ENCODE measurements around the gene NPW. TPM values are rescaled to one million over a fixed set of nuclear protein-coding genes. Genes with fewer than 3 reads are reported as not detected.

Gene NPW
- total RNA-seq = 1 to 10 TPM in 1 of 5 experiments, under 1 TPM in 1, not detected in 3; 0.53 to 1.7 TPM
- not detected for polyA plus RNA-seq
- total RNA-seq = 1.2 reads per million

DNA sequence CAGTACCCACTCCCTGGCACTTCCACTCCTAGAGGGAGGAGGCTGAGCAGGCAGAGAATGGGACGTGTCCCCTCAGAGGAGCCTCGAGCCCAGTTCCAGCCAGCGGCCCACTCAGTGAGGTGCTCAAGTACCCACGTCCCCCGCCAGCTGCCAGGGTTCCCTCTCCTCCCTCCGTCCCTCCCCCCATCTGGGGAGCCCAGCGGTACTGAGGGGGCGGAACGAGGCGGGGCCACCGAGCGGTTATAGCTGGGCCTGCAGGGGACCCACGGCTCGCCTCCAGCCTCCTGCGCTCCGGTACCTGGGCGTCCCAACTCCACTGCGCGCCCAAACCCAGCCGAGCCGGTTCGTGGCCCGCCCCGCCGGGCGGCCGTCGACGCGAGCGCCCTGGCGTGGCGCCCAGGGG is at the start of gene NPW:
Gene NPW, plus strand, starts transcription at position 268 of the 403 bp plus-strand sequence.
- Histone ChIP-seq H3K4me3 (ENCODE audit: low read length) (no peak within 1 kb of the TSS), H3K36me3 (ENCODE audit: control insufficient read depth in 2 of 3, insufficient read depth in 3 of 3, low read length in 3 of 3) (no peaks in the 10 kb centered on the region), H3K4me1 (ENCODE audit: control insufficient read depth in 2 of 2, insufficient read depth in 2 of 2, low read length in 2 of 2) (peaks cover 11 to 15% of the 10 kb centered on the region in 2 donors), H3K27me3 (ENCODE audit: control insufficient read depth in 2 of 2, insufficient read depth in 2 of 2, low read length in 2 of 2) (peaks cover 0 to 8% of the 10 kb centered on the region in 2 donors), H3K27ac (ENCODE audit: low read depth, low read length) (no peak within 1 kb of the TSS), H3K9me3 (ENCODE audit: control insufficient read depth in 2 of 3, low read length in 3 of 3) (no peaks in the 10 kb centered on the region)
- peak in 1 of 9 donors; percentile 45 for DNase-seq
- ChIA-PET POLR2A (interaction anchor here (1.2 to 1.5 kb wide), 2 partner anchors 121 to 135 kb away, joined by 3 to 7 read pairs; no protein-coding TSS in a partner anchor), CTCF (interaction anchor here (5.0 kb wide), 1 partner anchor 122 kb away, joined by 42 read pairs; no protein-coding TSS in a partner anchor)
- Mint-ChIP-seq H3K36me3 (no peaks in the 10 kb centered on the region), H3K9me3 (peaks cover 0 to 5% (median 0%) of the 10 kb centered on the region in 11 donors), H3K4me1 (peaks cover 11 to 17% (median 13%) of the 10 kb centered on the region in 7 donors), H3K27me3 (peaks cover 7 to 40% (median 15%) of the 10 kb centered on the region in 5 donors), H3K4me3 (peak within 1 kb of the TSS in 2 of 10 donors; percentile 17 to 46), H3K27ac (no peak within 1 kb of the TSS)
- ATAC-seq = no peak
- intact Hi-C loops (cut with micrococcal nuclease) = no loop called here

DNA sequence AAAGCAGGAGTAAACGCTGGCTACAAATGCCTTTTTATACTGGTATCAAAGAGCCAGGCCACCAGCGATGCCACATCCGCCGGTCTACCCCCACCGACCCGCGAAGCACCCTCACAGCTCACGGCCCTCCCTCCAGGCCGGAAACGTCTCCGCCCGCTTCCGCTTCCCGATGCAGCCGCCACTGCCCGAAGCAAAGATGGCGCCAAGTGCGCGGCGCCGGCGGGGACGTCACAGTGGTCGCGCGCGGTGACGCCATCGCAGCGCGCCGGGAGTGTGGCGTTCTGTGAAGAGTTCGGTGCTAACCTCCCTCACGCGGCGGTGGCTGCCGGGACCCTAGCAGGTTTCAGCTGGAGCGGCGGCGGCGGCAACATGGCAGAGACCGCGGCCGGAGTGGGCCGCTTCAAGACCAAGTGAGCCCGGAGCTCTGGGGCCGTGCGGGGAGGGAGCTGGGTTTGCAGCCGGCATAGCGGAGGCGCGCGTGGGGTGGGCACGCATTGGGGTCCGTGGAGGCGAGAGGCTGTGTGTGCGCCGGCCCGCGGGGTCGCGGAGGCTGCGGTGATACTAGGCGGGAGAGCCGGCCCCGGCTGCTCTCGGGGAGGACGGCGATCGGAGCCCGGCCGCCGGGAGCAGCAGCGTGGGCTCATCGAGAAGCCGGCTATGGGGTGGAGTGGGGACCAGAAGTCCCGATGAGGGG is 47.6 kb upstream of the NPW start, which contains the start of gene TBL3:
Gene TBL3, plus strand, starts transcription at position 258 of the 694 bp plus-strand sequence. Its CDS starts 112 bp downstream, at position 370.
- Mint-ChIP-seq H3K27ac (peak within 1 kb of the TSS; percentile 93 to 100 (median 98)), H3K36me3 (peaks cover 0 to 18% (median 7%) of the 10 kb centered on the region in 5 donors), H3K9me3 (peaks cover 0 to 3% (median 0%) of the 10 kb centered on the region in 11 donors), H3K27me3 (peaks cover 0 to 4% (median 0%) of the 10 kb centered on the region in 5 donors), H3K4me3 (peak within 1 kb of the TSS; percentile 87 to 98 (median 95)), H3K4me1 (peaks cover 16 to 27% (median 20%) of the 10 kb centered on the region in 7 donors)
- Histone ChIP-seq H3K27ac (ENCODE audit: low read depth, low read length) (peak within 1 kb of the TSS; percentile 89), H3K4me1 (ENCODE audit: control insufficient read depth in 2 of 2, insufficient read depth in 2 of 2, low read length in 2 of 2) (peaks cover 7 to 18% of the 10 kb centered on the region in 2 donors), H3K9me3 (ENCODE audit: control insufficient read depth in 2 of 3, low read length in 3 of 3) (no peaks in the 10 kb centered on the region), H3K36me3 (ENCODE audit: control insufficient read depth in 2 of 3, insufficient read depth in 3 of 3, low read length in 3 of 3) (peaks cover 0 to 36% (median 0%) of the 10 kb centered on the region in 3 experiments), H3K27me3 (ENCODE audit: control insufficient read depth in 2 of 2, insufficient read depth in 2 of 2, low read length in 2 of 2) (no peaks in the 10 kb centered on the region), H3K4me3 (ENCODE audit: low read length) (peak within 1 kb of the TSS; percentile 81)
- POLR2A ChIA-PET = interaction anchor here (0.6 to 3.7 kb wide), 16 partner anchors 9 to 561 kb away, joined by 3 to 38 read pairs (median 6); partner anchors contain the start of genes GFER, MSRB1, NDUFB10 and NOXO1
- DNase-seq (peak; percentile 95 to 99 (median 98)), ATAC-seq (peak; percentile 97)
- intact Hi-C loops (cut with micrococcal nuclease) = loop anchor here (1.0 to 5.0 kb wide), 5 partner anchors 8 to 250 kb away; partner anchors contain the start of genes MSRB1 (in 2 of the 2), RPS2 (in 2 of the 2), E4F1 (in 1 of the 2) and NDUFB10 (in 1 of the 2)
- CTCF ChIA-PET = interaction anchor here (1.3 kb wide), 1 partner anchor 168 kb away, joined by 4 read pairs; no protein-coding TSS in a partner anchor

DNA sequence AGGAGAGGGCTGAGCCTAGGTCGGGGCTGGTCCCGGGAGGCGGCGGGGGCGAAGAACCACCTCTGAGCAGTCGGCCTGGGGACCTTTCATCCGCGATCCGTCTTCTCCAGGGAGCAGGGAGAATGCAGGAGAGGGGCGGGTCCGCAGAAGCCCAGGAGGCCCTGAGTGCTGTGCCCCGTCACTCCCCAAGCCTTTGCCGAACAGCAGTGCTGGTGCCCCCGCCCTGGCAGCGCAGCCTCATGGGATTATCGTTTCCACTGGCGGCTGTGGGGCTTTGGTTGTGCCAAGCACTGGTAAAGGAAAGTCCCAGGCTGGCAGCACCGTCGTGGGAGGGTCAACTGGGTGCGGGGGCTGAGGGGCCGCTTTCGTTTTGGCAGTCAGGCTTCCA is 47.1 kb upstream of the NPW start:
- peaks cover 0 to 20% (median 7%) of the 10 kb centered on the region in 5 donors for H3K36me3 Mint-ChIP-seq
- H3K27ac Mint-ChIP-seq = peak overlapping the region in 6 of 9 donors; percentile 49 to 100 (median 96)
- ATAC-seq (no peak), DNase-seq (no peak)
- peaks cover 0 to 3% (median 0%) of the 10 kb centered on the region in 11 donors for H3K9me3 Mint-ChIP-seq
- ChIA-PET POLR2A (interaction anchor here (1.0 to 3.7 kb wide), 11 partner anchors 10 to 190 kb away, joined by 3 to 38 read pairs (median 8); partner anchors contain the start of genes GFER, NDUFB10, NOXO1 and NUBP2), CTCF (interaction anchor here (1.3 kb wide), 1 partner anchor 168 kb away, joined by 4 read pairs; no protein-coding TSS in a partner anchor)
- Histone ChIP-seq H3K4me3 (ENCODE audit: low read length) (peak overlapping the region; percentile 81), H3K4me1 (ENCODE audit: control insufficient read depth in 2 of 2, insufficient read depth in 2 of 2, low read length in 2 of 2) (peaks cover 7 to 18% of the 10 kb centered on the region in 2 donors), H3K27ac (ENCODE audit: low read depth, low read length) (peak overlapping the region; percentile 89), H3K27me3 (ENCODE audit: control insufficient read depth in 2 of 2, insufficient read depth in 2 of 2, low read length in 2 of 2) (no peaks in the 10 kb centered on the region), H3K9me3 (ENCODE audit: control insufficient read depth in 2 of 3, low read length in 3 of 3) (no peaks in the 10 kb centered on the region), H3K36me3 (ENCODE audit: control insufficient read depth in 2 of 3, insufficient read depth in 3 of 3, low read length in 3 of 3) (peaks cover 0 to 42% (median 0%) of the 10 kb centered on the region in 3 experiments)
- peaks cover 0 to 4% (median 0%) of the 10 kb centered on the region in 5 donors for H3K27me3 Mint-ChIP-seq
- H3K4me3 Mint-ChIP-seq = peak overlapping the region; percentile 87 to 98 (median 95)
- peaks cover 16 to 27% (median 20%) of the 10 kb centered on the region in 7 donors for H3K4me1 Mint-ChIP-seq
- intact Hi-C loops (cut with micrococcal nuclease) = loop anchor here (1.0 to 5.0 kb wide), 3 partner anchors 8 to 250 kb away; partner anchors contain the start of genes RPS2 (in 2 of the 2), E4F1 (in 1 of the 2) and MSRB1 (in 1 of the 2)

DNA sequence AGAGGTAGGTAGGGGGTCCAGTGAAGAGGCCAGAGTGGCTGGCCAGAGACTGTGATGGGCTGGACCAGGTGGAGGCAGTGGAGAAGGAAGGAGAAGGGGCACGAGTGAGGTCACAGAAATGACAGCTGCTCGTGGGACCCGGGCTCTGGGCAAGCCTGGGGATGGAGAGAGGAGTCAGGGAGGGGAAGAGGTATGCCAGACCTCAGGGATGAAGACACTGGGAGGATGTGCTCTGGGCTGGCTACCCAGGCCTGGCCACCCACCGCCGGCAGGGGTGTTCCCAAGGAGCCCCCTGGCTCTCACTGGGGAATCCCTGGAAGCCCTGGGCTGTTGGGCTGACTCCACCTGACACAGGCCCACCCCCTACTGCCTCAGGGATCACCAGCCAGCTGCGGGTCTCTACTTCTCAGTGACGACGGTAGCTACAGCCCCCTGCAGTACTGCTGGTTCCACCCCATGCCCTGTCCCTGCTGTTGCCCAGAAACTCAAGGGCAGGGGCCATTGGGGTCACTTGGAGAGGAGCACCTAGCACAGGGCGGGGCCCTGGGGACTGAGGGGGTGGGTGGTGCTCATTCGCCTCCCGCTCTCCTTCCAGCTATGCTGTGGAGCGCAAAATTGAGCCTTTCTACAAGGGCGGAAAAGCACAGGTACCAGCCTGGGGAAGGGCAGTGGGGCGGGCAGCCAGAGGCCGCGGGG is 46.0 kb upstream of the NPW start:
- Histone ChIP-seq H3K36me3 (ENCODE audit: control insufficient read depth in 2 of 3, insufficient read depth in 3 of 3, low read length in 3 of 3) (peaks cover 0 to 53% (median 0%) of the 10 kb centered on the region in 3 experiments), H3K4me1 (ENCODE audit: control insufficient read depth in 2 of 2, insufficient read depth in 2 of 2, low read length in 2 of 2) (peaks cover 7 to 18% of the 10 kb centered on the region in 2 donors), H3K9me3 (ENCODE audit: control insufficient read depth in 2 of 3, low read length in 3 of 3) (no peaks in the 10 kb centered on the region), H3K27ac (ENCODE audit: low read depth, low read length) (no peak overlapping the region), H3K27me3 (ENCODE audit: control insufficient read depth in 2 of 2, insufficient read depth in 2 of 2, low read length in 2 of 2) (no peaks in the 10 kb centered on the region), H3K4me3 (ENCODE audit: low read length) (no peak overlapping the region)
- Mint-ChIP-seq H3K27ac (no peak overlapping the region), H3K4me3 (peak overlapping the region in 6 of 10 donors; percentile 13 to 95 (median 63)), H3K27me3 (peaks cover 0 to 4% (median 0%) of the 10 kb centered on the region in 5 donors), H3K36me3 (peaks cover 0 to 22% (median 7%) of the 10 kb centered on the region in 5 donors), H3K4me1 (peaks cover 16 to 27% (median 20%) of the 10 kb centered on the region in 7 donors), H3K9me3 (peaks cover 0 to 3% (median 0%) of the 10 kb centered on the region in 11 donors)
- CTCF ChIA-PET = no interaction called here
- POLR2A ChIA-PET = interaction anchor here (1.6 kb wide), 1 partner anchor 9 kb away, joined by 6 read pairs; the partner anchor contains the start of gene RPS2
- ATAC-seq (no peak), DNase-seq (no peak)
- intact Hi-C loops (cut with micrococcal nuclease) = loop anchor here in 1 of 2 donors (5.0 kb wide), 1 partner anchor 249 kb away; the partner anchor contains the start of gene E4F1

DNA sequence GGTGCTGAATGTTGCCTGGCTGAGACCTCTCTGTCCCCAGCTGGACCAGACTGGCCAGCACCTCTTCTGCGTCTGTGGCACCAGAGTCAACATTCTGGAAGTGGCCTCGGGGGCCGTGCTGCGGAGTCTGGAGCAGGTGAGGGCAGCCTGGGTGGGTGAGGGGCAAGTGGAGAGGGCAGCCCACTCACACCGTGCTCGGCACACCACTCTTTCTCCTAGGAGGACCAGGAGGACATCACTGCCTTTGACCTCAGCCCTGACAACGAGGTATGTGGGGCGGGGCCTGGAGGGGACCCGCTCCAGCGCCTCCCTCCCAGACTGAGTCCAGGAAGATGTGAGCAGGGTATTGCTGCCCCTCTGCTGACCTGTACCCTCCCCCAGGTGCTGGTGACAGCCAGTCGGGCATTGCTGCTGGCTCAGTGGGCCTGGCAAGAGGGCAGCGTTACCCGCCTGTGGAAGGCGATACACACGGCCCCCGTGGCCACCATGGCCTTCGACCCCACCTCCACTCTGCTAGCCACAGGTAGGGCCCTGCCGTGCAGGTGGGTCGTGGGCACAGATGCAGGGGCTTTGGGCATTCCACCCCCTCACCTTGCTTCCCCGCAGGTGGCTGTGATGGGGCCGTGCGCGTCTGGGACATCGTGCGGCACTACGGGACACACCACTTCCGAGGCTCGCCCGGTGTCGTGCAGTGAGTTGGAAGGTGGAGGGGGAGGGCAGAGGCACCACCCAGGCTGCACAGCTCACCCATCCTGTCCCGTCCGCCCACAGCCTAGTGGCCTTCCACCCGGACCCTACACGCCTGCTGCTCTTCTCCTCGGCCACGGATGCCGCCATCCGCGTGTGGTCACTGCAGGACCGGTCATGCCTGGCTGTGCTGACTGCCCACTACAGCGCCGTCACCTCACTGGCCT is 45.2 kb upstream of the NPW start:
- Histone ChIP-seq H3K27me3 (ENCODE audit: control insufficient read depth in 2 of 2, insufficient read depth in 2 of 2, low read length in 2 of 2) (no peaks in the 10 kb centered on the region), H3K9me3 (ENCODE audit: control insufficient read depth in 2 of 3, low read length in 3 of 3) (no peaks in the 10 kb centered on the region), H3K4me1 (ENCODE audit: control insufficient read depth in 2 of 2, insufficient read depth in 2 of 2, low read length in 2 of 2) (peaks cover 7 to 18% of the 10 kb centered on the region in 2 donors), H3K36me3 (ENCODE audit: control insufficient read depth in 2 of 3, insufficient read depth in 3 of 3, low read length in 3 of 3) (peaks cover 0 to 56% (median 0%) of the 10 kb centered on the region in 3 experiments), H3K27ac (ENCODE audit: low read depth, low read length) (no peak overlapping the region), H3K4me3 (ENCODE audit: low read length) (no peak overlapping the region)
- no peak for ATAC-seq
- CTCF ChIA-PET = no interaction called here
- intact Hi-C loops (cut with micrococcal nuclease) = loop anchor here in 1 of 2 donors (5.0 kb wide), 1 partner anchor 248 kb away; the partner anchor contains the start of gene E4F1
- H3K27ac Mint-ChIP-seq = no peak overlapping the region
- POLR2A ChIA-PET = interaction anchor here (1.6 kb wide), 1 partner anchor 10 kb away, joined by 6 read pairs; the partner anchor contains the start of gene RPS2
- H3K4me3 Mint-ChIP-seq = peak overlapping the region in 4 of 10 donors; percentile 6 to 95 (median 31)
- H3K36me3 Mint-ChIP-seq = peaks cover 0 to 22% (median 9%) of the 10 kb centered on the region in 5 donors
- peaks cover 16 to 27% (median 20%) of the 10 kb centered on the region in 7 donors for H3K4me1 Mint-ChIP-seq
- DNase-seq = no peak
- H3K27me3 Mint-ChIP-seq = peaks cover 0 to 4% (median 0%) of the 10 kb centered on the region in 5 donors
- H3K9me3 Mint-ChIP-seq = peaks cover 0 to 3% (median 0%) of the 10 kb centered on the region in 11 donors
